NCI-H1092 (cell line): ENCODE data around the gene ORC5.
"Not testable (repeated sequence)": the region's sequence is repeated elsewhere in the genome, so short reads cannot be mapped to it uniquely, and the experiment has no call there.

Source experiments
- DNase-seq: peaks from one replicate; lab custom pipeline; 2025; lab: John Stamatoyannopoulos, UW

ORC5 gene

DNA sequence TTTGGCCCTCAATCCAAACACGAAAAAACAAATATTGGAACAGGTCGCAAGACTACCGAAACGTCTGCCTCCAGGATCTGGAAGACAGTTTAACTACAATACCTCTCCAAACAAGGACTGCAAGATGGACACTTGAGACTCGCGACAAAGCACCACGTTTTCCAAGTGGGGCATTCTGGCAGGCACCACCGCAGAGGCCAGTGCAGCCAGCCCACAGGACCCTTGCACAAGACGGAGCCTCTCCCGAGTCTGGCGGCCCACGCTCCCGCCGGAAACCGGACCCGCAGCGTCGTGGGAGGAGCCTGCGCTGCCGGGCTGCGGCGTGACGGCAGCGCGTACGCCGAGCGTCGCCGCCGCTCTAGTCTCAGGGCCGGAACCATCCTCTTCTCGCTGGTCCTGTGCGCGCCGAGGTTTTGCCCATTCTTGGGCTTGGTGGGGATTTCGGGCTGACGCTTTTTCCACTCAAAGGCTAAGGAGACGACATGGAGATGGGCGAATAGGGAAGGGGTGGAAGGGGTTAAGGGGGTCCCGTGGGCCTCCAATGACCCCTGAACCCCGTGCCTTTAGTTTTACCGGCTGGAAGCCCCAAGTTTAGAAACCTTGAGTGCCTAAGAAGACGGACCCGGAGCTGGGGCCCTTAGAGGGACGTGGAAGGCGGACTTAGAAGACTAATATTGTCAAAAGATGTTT, at the start of gene ORC5:
ORC5 (minus strand) TSS at position 283 of the 690 bp plus-strand sequence; CDS start at position 174, 109 bp downstream.
- DNase-seq = peak; percentile 82

- no peak for DNase-seq
Observed at GRCh38 chr7:104255616-104256015, 47.8 kb upstream of the ORC5 start.

GRCh38 chr7:104255194-104255593, 47.4 kb upstream of the ORC5 start:
- no peak for DNase-seq

DNA sequence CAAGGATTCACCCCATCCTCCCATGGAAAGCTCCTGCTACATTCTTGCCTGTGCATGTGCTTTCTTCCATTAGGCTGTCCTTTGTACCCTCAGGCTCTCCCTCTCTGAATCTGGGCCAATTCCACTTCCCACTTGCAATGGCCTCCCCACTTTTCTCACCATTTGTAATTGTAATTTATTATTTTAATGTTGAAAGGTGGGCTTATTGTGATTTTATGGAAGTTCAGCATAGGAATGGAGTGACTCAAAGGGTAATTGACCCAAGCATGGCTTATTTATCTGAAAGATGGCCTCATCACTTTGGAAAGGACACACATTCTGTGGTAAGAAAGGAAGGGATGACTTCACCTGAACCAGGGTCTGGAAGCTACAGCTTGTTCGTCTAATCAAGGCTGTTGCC, 46.9 kb upstream of the ORC5 start:
- DNase-seq = no peak

- no peak for DNase-seq
Observed at GRCh38 chr7:104252409-104253134, 44.8 kb upstream of the ORC5 start.

DNA sequence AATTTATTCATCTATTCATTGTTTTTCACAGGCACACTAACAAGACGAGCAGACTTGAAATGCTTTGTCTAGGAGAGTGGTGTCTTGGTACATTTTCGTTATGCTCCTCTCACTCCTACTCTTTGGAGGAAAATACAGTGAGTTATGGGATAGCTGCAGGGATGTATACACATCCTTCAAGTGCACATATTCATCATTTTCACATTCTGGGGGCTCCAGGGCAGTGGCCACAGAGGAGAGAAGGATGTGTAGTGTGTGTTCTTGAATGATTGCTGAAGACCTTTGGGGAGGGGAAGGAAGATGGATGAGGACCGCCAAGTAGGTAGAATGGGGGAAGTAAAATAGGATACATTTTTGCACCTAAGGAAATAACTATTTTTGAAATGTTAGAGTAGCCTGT, 34.8 kb upstream of the ORC5 start:
- DNase-seq = no peak

GRCh38 chr7:104241538-104242209, 33.9 kb upstream of the ORC5 start:
- DNase-seq = no peak

DNA sequence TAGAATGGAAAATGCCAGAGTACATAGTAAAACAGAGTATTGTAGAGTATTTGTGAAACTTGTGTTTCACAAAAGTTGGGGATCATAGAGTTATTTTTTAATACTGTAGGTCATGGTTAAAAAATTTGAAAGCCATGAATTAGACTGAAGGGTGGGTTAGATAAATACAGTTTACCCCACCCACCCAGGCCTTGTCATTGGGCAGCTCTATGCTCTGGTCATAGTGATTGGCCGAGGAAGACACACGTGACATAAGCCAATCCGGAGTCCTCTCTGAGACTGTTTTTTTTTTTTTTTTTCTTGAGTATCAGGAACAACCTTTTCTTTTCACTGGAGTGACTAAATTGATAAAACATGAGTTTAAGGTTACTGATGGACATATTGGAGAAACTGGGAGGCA, 33.3 kb upstream of the ORC5 start:
- DNase-seq = no peak

DNA sequence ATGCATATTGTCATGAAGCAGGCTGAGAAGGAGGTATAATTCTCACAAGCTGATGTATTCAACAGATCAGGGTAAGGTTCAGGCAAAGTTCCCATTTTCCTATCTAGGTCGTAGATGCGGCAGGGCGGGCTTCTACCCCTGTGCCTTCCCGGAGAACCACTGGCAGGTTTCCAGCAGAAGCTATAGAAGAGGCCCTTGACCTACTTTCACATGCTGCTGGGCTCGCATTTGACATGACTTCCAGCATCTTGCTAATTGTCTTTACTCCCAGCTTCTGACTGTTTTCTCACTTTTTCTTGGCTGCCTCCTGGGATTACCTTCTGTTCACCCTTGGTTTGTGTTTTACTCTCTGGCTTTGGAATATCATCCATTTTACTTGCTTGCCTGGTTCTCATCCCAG, 32.6 kb upstream of the ORC5 start:
- DNase-seq = peak; percentile 88

DNA sequence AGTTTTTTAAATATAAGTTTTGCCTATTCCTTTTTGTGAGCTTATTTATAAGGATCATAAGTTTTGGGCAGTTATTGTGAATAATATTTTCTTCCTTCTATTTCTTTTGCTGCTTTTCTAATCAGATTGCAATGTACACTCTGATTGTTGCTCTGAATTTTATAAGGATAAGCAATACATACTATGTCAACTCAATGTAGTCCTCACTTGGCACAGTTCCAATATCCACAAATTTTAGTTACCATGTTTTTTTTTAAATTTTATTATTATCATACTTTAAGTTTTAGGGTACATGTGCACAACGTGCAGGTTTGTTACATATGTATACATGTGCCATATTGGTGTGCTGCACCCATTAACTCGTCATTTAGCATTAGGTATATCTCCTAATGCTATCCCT, 27.2 kb upstream of the ORC5 start:
- not testable (repeated sequence) for DNase-seq

- DNase-seq = peak; percentile 71
Observed at GRCh38 chr7:104231054-104232046, 23.5 kb upstream of the ORC5 start.

DNA sequence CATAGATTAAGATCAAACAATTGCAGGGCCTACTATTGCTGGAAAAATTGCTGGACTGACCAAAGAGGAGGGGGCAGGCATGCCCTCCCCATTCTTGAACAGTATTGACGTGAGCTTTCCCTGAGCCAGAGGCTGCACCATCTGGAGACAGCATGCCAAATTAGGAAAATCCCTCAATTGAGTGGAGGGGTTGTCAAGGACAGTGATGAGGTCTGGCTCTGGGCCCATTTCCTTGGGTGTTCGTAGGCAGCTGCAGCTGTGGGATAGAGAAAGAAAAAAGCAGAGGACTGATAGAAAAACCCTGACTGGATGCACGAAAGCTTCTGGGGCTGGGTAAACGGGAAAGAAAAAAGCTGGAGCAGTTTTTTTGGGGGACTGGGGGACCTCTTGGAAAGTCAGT, 22.8 kb upstream of the ORC5 start:
- DNase-seq = peak; percentile 78

DNA sequence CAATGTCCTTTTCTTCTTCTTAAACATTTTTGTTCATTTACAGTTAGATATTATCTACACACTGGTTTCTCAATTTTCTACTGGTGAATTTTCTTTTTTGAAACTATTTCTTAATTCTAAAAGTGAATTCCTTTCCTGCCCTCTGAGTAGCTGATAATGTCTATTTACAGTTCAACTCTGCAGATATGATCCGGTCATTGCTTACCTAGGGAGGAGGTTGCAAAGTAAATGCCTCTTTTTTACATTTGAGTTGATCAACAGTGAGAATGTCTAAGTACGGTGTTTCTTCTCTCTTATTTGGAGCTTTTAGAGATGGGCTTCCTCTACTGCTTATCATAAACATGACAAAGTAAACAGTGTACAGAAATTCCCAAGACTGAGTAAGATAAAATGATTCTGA, 20.6 kb upstream of the ORC5 start:
- DNase-seq = no peak

GRCh38 chr7:104225451-104225850, 17.6 kb upstream of the ORC5 start:
- no peak for DNase-seq

DNA sequence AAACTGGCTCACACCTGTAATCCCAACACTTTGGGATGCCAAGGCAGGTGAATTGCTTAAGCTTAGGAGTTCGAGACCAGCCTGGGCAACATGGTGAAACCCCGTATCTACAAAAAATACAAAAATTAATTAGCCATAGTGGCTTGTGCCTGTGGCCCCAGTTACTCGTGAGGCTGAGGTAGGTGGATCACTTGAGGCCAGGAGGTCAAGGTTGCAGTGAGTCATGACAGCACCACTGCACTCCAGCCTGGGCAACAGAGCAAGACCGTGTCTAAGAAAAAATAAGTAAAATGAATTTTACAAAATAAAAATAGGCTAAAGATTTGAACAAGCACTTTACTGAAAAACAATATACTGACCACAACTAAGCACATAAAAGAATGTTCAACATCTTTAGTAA, 9.8 kb upstream of the ORC5 start:
- no peak for DNase-seq

DNA sequence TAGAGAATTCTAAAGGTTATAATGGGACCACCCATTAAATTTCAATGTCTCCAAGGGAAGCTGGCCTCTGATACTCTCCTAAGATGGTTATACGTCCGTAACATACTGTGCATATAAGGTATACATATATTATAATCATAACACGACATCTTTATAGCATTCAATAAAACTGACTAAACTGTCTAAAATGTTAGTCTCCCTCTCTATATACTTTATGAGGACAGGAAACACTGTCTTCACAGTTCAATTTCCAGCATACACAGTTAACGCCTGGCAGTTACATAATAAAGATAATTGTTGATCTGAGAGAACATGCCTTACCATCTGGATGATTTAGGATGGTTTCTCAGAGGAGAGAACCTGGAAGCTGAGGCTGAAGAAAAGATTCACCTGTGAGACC, 1.2 kb upstream of the ORC5 start:
- DNase-seq = no peak

DNA sequence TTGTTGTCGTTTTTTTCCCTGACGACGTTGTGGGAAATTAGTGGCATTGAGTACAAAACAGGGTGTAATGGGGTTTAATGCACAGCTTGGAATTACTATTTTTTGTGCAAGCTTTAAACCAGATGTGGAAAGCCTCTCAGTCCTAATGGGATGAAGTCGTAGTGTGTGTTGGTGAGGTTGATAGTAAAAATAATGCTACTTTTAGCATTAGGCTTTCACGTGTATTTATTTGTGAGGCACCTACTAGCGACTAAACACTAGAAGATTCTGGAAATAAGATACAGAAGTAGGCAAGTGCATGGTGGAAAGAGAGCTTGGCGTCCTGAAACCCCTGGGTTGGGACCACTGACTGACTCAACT, 588 bp upstream of the ORC5 start:
- DNase-seq = no peak

- no peak for DNase-seq
Observed at GRCh38 chr7:104207348-104207730, 474 bp downstream of the ORC5 start.

DNA sequence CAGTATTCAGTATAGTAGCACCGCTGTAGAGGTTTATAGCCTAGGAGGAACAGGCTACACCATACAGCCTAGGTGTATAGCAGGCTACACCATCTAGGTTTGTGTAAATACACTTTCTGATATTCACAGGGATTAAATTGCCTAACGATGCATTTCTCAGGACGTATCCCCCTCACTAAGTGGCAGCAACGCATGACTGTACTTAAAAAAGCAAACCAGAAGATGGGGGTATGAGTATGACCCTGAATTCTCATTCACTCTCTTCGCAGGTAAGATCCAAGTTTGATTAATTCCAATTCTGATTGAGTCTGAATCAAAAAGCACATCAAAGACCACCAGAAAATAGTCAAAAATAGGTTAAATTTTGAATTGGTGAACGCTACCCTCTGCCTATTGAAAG, 972 bp downstream of the ORC5 start:
- DNase-seq = no peak

DNA sequence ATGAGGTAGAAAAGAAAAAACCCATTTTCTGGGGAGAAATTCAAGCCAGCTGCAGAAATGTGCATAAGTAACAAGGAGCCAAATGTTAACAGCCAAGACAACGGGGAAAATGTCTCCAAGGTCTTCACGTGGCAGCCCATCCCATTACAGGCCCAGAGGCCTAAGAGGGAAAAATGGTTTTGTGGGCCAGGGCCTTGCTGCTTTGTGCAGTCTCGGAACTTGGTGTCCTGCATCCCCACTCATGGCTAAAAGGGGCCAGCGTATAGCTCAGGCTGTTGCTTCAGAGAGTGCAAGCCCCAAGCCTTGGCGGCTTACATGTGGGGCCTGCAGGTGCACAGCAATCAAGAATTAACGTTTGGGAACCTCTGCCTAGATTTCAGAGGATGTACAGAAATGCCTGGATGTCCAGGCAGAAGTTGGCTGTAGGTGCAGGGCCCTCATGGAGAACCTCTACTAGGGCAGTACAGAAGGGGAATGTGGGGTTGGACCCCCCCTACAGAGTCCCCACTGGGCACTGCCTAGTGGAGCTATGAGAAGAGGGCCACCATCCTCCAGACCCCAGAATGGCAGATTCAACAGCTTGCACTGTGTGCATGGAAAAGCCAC, 9.0 kb downstream of the ORC5 start:
- DNase-seq = no peak

DNA sequence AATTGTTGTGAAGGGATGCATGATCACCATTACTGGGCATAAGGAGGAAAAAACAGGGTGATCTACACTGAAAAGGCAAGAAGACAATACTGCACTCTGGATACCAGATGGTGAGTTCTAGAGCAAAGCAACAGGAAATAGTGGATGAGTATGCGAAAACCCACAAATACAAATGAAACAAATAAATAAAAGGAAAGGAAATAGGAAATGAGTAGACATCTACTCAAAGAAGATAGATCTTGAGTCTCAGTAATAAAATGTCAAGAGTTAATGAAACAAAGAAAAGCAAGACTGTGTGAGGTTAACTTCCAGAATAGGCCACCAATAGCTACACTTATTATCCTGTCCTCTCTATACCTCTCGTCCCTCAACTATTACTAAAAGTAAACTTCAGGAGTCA, 11.7 kb downstream of the ORC5 start:
- DNase-seq = no peak

DNA sequence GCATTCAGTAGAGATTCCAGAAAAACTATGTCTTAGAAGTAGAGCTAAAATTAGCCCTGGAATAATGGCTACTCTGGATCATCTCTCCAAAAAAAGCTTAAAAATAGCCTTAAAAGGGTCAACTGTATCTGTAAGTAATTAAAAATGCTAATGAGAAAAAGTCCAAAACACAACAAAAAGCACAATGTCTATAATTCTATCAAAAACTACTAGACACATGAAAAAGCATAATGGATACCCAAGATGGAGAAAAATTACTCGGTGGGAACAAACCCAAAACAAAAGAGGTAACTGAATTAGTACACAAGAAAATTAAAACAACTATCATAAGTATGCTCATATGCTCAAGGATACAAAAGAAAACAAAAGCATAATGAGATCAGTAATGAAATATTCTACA, 15.4 kb downstream of the ORC5 start:
- no peak for DNase-seq
